ENCODE data around the gene GALR1.
"Not testable (repeated sequence)": the region's sequence is repeated elsewhere in the genome, so short reads cannot be mapped to it uniquely, and the experiment has no call there.

The GALR1 gene

DNA sequence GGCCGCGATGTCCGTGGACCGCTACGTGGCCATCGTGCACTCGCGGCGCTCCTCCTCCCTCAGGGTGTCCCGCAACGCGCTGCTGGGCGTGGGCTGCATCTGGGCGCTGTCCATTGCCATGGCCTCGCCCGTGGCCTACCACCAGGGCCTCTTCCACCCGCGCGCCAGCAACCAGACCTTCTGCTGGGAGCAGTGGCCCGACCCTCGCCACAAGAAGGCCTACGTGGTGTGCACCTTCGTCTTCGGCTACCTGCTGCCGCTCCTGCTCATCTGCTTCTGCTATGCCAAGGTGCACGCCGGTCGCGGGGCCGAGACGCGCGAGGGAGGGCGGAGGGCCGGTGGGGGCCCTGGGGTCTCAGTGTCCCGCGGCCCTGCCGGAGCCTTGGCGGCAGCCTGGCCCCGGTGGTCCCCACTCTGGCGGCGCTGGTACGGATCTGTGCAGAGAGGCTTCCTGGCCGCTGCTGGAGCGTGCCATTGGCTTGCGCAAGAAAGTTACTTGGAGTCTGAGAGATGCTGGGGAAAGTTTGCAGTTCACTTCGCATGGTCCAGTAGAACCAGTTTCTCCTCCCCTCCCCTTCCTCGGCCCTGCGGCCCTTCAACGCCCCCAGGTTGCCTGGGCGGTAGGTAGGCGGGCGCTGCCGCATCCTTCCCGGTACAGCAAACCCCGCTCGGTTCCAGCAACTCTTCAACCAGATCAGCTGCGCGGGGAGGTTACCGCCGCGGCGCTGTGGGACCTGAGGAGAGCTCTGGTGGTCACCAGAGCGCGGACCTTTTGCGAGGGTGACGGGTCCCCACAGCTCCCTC is 1.5 kb downstream of the GALR1 start:
- no peak for DNase-seq (ENCODE audit: low read depth)

GRCh38 chr18:77251730-77252050 is 2.0 kb downstream of the GALR1 start:
- DNase-seq (ENCODE audit: low read depth): no peak

DNA sequence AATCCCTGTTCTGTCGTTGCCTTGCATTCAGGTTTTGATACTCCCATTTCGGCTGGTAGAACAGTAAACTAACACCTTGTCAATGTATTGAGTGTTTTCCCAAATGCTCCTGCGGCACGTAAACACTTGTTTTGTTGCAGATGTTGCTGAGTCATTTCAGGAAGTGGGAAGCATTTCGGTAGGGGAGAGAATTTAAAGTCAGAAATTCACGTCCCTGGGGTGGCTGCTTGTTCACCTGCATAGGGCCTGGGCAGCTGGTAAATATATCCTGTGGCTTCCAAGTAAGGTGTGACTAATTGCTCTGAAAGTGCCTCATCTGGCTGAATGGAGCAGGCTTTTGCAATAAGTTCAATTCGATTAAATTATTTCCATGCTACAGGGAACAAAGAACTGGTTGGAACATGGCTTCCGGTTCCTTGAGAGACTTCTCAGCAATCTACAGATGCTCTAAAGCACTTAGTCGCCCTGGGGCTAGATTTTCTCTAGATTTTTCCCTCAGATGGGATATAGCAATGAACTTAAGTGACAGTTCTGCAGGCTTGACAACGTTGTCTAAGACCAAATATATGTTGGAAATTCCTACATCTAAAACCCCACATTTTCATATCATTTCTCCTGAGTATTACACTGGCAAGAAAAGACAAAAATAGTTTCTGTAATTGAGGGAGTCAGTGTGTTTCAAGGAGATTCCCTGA is 5.2 kb downstream of the GALR1 start:
- no peak for DNase-seq (ENCODE audit: low read depth)

- DNase-seq (ENCODE audit: low read depth): no peak
Observed at GRCh38 chr18:77255426-77256105, 5.9 kb downstream of the GALR1 start.

- no peak for DNase-seq (ENCODE audit: low read depth)
Observed at GRCh38 chr18:77262643-77263465, 13.2 kb downstream of the GALR1 start.

DNA sequence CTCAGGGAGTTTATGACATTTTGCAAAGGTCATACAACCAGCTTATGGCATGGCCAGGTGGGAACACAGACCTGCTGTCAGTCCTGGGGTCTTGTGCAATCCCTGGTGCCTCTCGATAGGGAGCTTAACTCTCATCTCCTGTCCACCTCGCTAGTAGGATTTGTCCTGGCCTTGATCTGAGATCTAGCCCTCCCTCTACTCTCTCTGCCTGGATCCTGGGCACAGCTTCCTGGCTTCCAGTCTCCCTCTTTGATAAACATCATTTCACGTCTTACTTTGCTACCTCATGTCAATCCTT is 13.8 kb downstream of the GALR1 start:
- no peak for DNase-seq (ENCODE audit: low read depth)

- no peak for DNase-seq (ENCODE audit: low read depth)
Observed at GRCh38 chr18:77267969-77268368, 18.3 kb downstream of the GALR1 start.

- no peak for DNase-seq (ENCODE audit: low read depth)
Observed at GRCh38 chr18:77268456-77268855, 18.8 kb downstream of the GALR1 start.

- DNase-seq (ENCODE audit: low read depth): peak; percentile 8
Observed at GRCh38 chr18:77271576-77272481, 22.2 kb downstream of the GALR1 start.

DNA sequence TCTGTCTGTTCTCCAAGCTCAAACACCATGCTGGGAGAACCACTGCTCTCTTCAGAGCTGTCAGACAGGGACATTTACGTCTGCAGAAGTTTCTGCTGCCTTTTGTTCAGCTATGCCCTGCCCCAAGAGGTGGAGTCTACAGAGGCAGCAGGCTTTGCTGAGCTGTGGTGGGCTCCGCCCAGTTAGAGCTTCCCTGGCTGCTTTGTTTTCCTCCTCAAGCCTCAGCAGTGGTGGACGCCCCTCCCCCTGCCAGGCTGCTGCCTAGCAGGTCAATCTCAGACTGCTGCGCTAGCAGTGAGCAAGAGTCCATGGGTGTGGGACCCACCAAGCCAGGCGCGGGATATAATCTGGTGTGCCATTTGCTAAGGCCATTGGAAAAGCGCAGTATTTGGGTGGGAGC is 41.2 kb downstream of the GALR1 start:
- DNase-seq (ENCODE audit: low read depth): not testable (repeated sequence)

DNA sequence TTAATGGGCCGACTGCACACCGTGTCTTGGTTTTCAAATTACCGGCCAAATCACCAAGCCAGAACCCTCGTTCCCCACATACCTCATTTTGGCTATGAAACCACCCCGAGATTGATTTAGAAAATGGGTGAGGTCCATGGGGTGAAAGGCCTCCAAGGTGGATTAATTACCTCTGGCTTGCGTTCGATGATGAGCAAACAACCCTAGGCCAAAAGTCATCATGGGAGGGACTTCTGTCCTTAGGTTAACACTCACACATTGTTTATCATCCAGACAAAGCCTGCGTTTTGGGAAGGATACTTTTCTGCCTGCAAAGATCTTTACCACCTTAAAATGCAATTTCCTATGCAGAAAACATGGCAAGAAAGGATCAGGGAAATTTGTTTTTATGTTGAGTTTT is 48.5 kb downstream of the GALR1 start:
- no peak for DNase-seq (ENCODE audit: low read depth)

DNA sequence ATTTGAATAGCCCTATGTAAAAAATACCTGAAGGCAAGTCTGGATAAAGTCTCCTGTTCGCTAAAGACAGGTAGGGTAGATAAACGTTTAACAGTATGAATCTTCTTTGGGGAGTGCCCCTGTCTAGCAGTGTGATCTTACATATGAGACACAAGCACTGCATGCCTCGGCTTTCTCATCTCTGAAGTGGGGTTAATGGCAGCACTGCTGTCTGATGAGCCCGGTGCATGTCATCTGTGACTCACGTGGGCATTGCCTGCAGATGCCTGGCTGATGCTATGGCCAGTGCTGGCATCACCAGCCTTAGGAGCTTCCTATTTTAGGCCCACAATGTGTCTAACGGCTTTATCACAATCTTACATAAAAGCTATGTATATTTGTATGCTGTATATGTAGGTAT is 50.1 kb downstream of the GALR1 start:
- DNase-seq (ENCODE audit: low read depth): no peak

DNA sequence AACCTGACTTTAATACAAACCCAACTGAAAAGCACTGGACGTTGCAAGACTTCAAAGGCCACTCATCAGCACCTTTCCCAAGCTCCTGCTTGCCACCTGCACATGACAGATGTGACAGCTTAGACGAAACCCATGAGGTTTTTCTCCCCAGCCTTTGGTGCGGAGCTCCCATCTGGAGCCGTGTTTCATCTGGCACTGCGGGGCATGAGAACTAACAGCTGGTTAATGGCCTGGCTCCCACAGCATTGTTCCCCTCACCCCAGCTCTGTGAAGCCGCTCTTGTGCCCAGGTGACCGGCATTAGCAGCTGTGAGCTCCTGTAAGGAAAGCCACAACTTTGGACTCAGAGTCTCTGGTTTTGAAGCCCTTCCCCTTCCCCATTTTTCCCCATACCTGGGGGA is 50.9 kb downstream of the GALR1 start:
- no peak for DNase-seq (ENCODE audit: low read depth)

- no peak for DNase-seq (ENCODE audit: low read depth)
Observed at GRCh38 chr18:77304268-77304667, 54.6 kb downstream of the GALR1 start.

GRCh38 chr18:77305676-77306075 is 56.0 kb downstream of the GALR1 start:
- no peak for DNase-seq (ENCODE audit: low read depth)

- DNase-seq (ENCODE audit: low read depth): no peak
Observed at GRCh38 chr18:77308216-77308615, 58.6 kb downstream of the GALR1 start.

- no peak for DNase-seq (ENCODE audit: low read depth)
Observed at GRCh38 chr18:77314511-77314910, 64.9 kb downstream of the GALR1 start.

DNA sequence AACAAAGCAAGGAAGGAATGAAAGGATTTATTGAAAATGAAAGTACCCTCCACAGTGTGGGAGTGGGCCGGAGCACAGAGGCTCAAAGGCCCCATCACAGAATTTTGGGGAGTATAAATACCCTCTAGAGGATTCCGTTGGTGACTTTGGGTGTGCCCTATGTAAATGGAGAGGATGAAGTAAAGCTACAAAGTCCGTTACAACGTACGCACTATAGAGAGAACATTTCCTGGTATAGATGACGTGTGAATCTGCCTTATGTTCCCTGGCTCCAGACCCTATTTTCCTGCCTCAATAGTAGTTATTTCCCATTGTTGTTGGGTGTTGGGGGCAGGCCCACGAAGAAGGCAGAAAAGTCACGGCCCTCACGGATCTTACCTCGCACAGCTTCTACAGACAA is 65.3 kb downstream of the GALR1 start:
- DNase-seq (ENCODE audit: low read depth): no peak

DNA sequence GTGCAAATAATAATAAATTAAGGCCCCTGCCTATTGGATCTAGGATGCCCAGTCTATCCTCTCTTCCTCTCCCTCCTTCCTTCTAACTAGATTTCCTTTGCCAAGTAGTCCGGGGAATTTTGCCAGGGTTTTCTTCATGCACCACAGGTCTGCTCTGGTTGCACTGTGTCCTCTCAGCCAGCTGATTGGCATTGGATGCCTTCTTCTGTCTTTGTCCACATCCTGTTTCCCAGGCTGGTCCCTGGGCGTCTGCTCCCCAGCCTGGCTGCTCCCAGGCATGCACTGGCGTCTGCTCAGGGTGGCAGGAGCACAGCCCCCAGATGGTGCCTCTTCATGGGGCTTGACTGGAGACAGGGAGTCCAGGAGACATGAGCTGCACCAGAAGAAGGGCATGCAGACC is 66.4 kb downstream of the GALR1 start:
- no peak for DNase-seq (ENCODE audit: low read depth)

GRCh38 chr18:77316641-77317040 is 67.0 kb downstream of the GALR1 start:
- DNase-seq (ENCODE audit: low read depth): no peak

DNA sequence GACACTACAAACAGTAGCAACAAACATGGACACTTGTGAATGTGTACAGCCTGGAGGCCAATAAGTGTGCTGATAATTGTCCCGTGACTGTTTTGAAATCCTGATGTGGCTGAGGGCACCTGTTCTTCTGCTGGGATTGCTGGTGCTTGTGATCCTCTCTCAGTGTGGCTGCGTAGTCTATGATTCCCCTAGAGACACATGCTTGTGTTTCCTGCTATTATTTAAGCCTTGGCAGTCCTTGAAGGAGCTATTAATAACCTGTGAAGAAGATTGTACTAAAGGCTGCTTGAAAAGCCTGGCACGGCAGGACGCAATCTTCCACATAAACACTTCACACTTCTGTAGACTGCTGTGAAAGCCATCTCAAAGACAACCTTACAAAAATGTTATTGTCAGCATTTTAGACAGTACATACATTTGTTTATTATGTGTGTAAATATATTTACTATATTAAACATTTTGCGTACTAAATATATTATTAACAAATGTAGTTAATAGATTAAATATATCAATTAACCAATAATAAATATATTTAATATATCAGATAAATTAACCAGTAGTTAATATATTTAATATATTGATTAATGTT is 71.4 kb downstream of the GALR1 start:
- no peak for DNase-seq (ENCODE audit: low read depth)

All from stromal cell of bone marrow (primary cell).